Common myeloid progenitor, CD34-positive (primary cell): ENCODE results near the gene CDC34.

Source experiments
- CTCF ChIA-PET: fragments of 350-600 bp; sonication (Branson Sonifier 250); formaldehyde crosslinking; loops from one replicate; lab custom pipeline; 2021; ENCODE audit warnings: antibody characterized with exemption; lab: Charles Lee
- POLR2A ChIA-PET: fragments of 350-600 bp; sonication (Branson Sonifier 250); formaldehyde crosslinking; loops from one replicate; lab custom pipeline; 2021; ENCODE audit warnings: antibody characterized with exemption; lab: Charles Lee
- DNase-seq, 3 donors: peaks; one replicate each; pipeline versions ENCODE4 v3.0.0 to v3.0.0-alpha.2; 2013
- H3K27ac ChIP-seq, 2 experiments: 1 replicate in 1 of 2; 2 replicates in 1 of 2; pipeline ENCODE4 v1.7.0; 2013; ENCODE audit warnings: inconsistent platforms in 2 of 2, low read length in 2 of 2, mild to moderate bottlenecking in 2 of 2, low read depth in 1 of 2, moderate library complexity in 1 of 2; ENCODE audit not compliant: severe bottlenecking in 2 of 2, insufficient read depth in 1 of 2, poor library complexity in 1 of 2
- H3K27me3 ChIP-seq, 5 experiments: replicated peaks in 2 of 5; 1 replicate in 3 of 5; 2 replicates in 2 of 5; pipeline versions ENCODE4 v1.6.1 to v1.7.0; 2013; ENCODE audit warnings: low read length in 4 of 5, mild to moderate bottlenecking in 2 of 5, moderate library complexity in 2 of 5, inconsistent platforms in 1 of 5; ENCODE audit not compliant: insufficient read depth in 5 of 5, control insufficient read depth in 4 of 5
- H3K36me3 ChIP-seq, 4 experiments: 1 replicate in 2 of 4; 2 replicates in 2 of 4; pipeline versions ENCODE4 v1.6.1 to v1.7.0; 2013; ENCODE audit warnings: low read length in 3 of 4, control low read depth in 1 of 4, mild to moderate bottlenecking in 1 of 4; ENCODE audit not compliant: control insufficient read depth in 4 of 4, insufficient read depth in 4 of 4
- H3K4me1 ChIP-seq, 4 experiments: 1 replicate in 3 of 4; 2 replicates in 1 of 4; pipeline versions ENCODE4 v1.6.1 to v1.7.1; 2013; ENCODE audit warnings: low read length in 3 of 4, mild to moderate bottlenecking in 3 of 4, control low read depth in 1 of 4, inconsistent platforms in 1 of 4, moderate library complexity in 1 of 4; ENCODE audit not compliant: control insufficient read depth in 4 of 4, insufficient read depth in 4 of 4; ENCODE audit errors: control extremely low read depth in 1 of 4
- H3K4me3 ChIP-seq, 7 experiments: 1 replicate in 4 of 7; 2 replicates in 3 of 7; pipeline versions ENCODE4 v1.5.1 to v1.7.0; 2013; ENCODE audit warnings: mild to moderate bottlenecking in 7 of 7, low read length in 6 of 7, moderate library complexity in 6 of 7, inconsistent platforms in 2 of 7, low read depth in 2 of 7, control low read depth in 1 of 7; ENCODE audit not compliant: insufficient read depth in 4 of 7, control insufficient read depth in 1 of 7; ENCODE audit errors: extremely low read depth in 1 of 7
- H3K9me3 ChIP-seq, 5 experiments: 1 replicate in 4 of 5; 2 replicates in 1 of 5; pipeline versions ENCODE4 v1.6.1 to v1.7.1; 2013; ENCODE audit warnings: low read length in 4 of 5, mild to moderate bottlenecking in 2 of 5, inconsistent platforms in 1 of 5, low read depth in 1 of 5, moderate library complexity in 1 of 5; ENCODE audit not compliant: control insufficient read depth in 4 of 5, insufficient read depth in 2 of 5; ENCODE audit errors: control extremely low read depth in 1 of 5
- WGBS: methylation state at CpG from one replicate; pipeline ENCODE4 v1.1.5; 2013; ENCODE audit not compliant: insufficient coverage; 5-methylcytosine and 5-hydroxymethylcytosine counted together

The CDC34 gene

GRCh38 chr19:485583-486236, 45.9 kb upstream of the CDC34 start:
- no peaks in the 10 kb centered on the region for H3K36me3 ChIP-seq
- H3K27ac ChIP-seq, result no peak overlapping the region
- POLR2A ChIA-PET, result no interaction called here
- 42% methylated on average over 18 of the region's 23 CpGs for WGBS
- H3K4me1 ChIP-seq, result peaks cover 0 to 15% (median 8%) of the 10 kb centered on the region in 4 experiments
- H3K4me3 ChIP-seq, result no peak overlapping the region
- CTCF ChIA-PET, result interaction anchor here (1.4 kb wide), 1 partner anchor 9 kb away, joined by 3 read pairs; no protein-coding TSS in a partner anchor
- H3K9me3 ChIP-seq, result peaks cover 0 to 6% (median 0%) of the 10 kb centered on the region in 5 experiments
- H3K27me3 ChIP-seq, result peaks cover 0 to 28% (median 0%) of the 10 kb centered on the region in 5 experiments
- DNase-seq, result no peak

- Histone ChIP-seq H3K4me1 (peaks cover 0 to 15% (median 9%) of the 10 kb centered on the region in 4 experiments), H3K36me3 (no peaks in the 10 kb centered on the region), H3K27me3 (peaks cover 0 to 25% (median 0%) of the 10 kb centered on the region in 5 experiments), H3K9me3 (no peaks in the 10 kb centered on the region), H3K4me3 (peak overlapping the region; percentile 71 to 86 (median 80)), H3K27ac (peak overlapping the region; percentile 58 to 85)
- peak; percentile 94 to 97 (median 96) for DNase-seq
- 0% methylated on average over 67 of the region's 114 CpGs for whole genome bisulfite sequencing
- ChIA-PET CTCF (interaction anchor here (0.7 to 0.9 kb wide), 3 partner anchors 18 to 105 kb away, joined by 3 to 7 read pairs (median 3); no protein-coding TSS in a partner anchor), POLR2A (interaction anchor here (1.0 to 1.5 kb wide), 3 partner anchors 11 to 22 kb away, joined by 3 to 5 read pairs (median 4); no protein-coding TSS in a partner anchor)
Measured at GRCh38 chr19:488505-489417, 42.8 kb upstream of the CDC34 start.

GRCh38 chr19:489418-490196, 42.0 kb upstream of the CDC34 start:
- H3K9me3 ChIP-seq, result no peaks in the 10 kb centered on the region
- H3K27me3 ChIP-seq, result peaks cover 0 to 29% (median 0%) of the 10 kb centered on the region in 5 experiments
- WGBS, result 22% methylated on average over 44 of the region's 61 CpGs
- H3K4me3 ChIP-seq, result peak overlapping the region; percentile 71 to 86 (median 80)
- no peak overlapping the region for H3K27ac ChIP-seq
- CTCF ChIA-PET, result interaction anchor here (0.9 to 3.1 kb wide), 3 partner anchors 15 to 21 kb away, joined by 3 to 23 read pairs (median 7); no protein-coding TSS in a partner anchor
- DNase-seq, result peak in 2 of 3 donors; percentile 33 to 48
- H3K36me3 ChIP-seq, result no peaks in the 10 kb centered on the region
- peaks cover 0 to 15% (median 12%) of the 10 kb centered on the region in 4 experiments for H3K4me1 ChIP-seq
- POLR2A ChIA-PET, result interaction anchor here (1.0 to 1.5 kb wide), 3 partner anchors 12 to 21 kb away, joined by 3 to 5 read pairs (median 4); no protein-coding TSS in a partner anchor

- Histone ChIP-seq H3K27me3 (peaks cover 0 to 28% (median 2%) of the 10 kb centered on the region in 5 experiments), H3K36me3 (no peaks in the 10 kb centered on the region), H3K9me3 (no peaks in the 10 kb centered on the region), H3K4me3 (no peak overlapping the region), H3K27ac (no peak overlapping the region), H3K4me1 (peaks cover 0 to 15% (median 12%) of the 10 kb centered on the region in 4 experiments)
- CTCF ChIA-PET, result interaction anchor here (3.1 kb wide), 1 partner anchor 14 kb away, joined by 23 read pairs; no protein-coding TSS in a partner anchor
- 97% methylated on average over 24 of the region's 32 CpGs for WGBS
- no peak for DNase-seq
- POLR2A ChIA-PET, result no interaction called here
Measured at GRCh38 chr19:491146-491741, 40.3 kb upstream of the CDC34 start.

- peak in 2 of 3 donors; percentile 33 to 44 for DNase-seq
- ChIA-PET POLR2A (no interaction called here), CTCF (interaction anchor here (3.1 kb wide), 1 partner anchor 13 kb away, joined by 23 read pairs; no protein-coding TSS in a partner anchor)
- Histone ChIP-seq H3K27ac (no peak overlapping the region), H3K36me3 (no peaks in the 10 kb centered on the region), H3K4me3 (no peak overlapping the region), H3K4me1 (peaks cover 0 to 15% (median 12%) of the 10 kb centered on the region in 4 experiments), H3K9me3 (no peaks in the 10 kb centered on the region), H3K27me3 (peaks cover 0 to 30% (median 2%) of the 10 kb centered on the region in 5 experiments)
- WGBS, result 80% methylated on average over 7 of the region's 19 CpGs
Measured at GRCh38 chr19:492091-492531, 39.4 kb upstream of the CDC34 start.
